ENCODE data around the gene ZNF865. TPM values are rescaled to one million over a fixed set of nuclear protein-coding genes. Genes with fewer than 3 reads are reported as not detected.
"Not testable (repeated sequence)": the region's sequence is repeated elsewhere in the genome, so short reads cannot be mapped to it uniquely, and the experiment has no call there.

The ZNF865 gene
- total and polyA plus RNA-seq, 10 of the 15 experiments (the other 5 are each of a cell fraction or from before 2014, with no cell fraction given) = 0.02 to 18.3 (median 0.90) TPM

- ATAC-seq (no peak), FAIRE-seq (no peak), DNase-seq (ENCODE audit: low read depth, low spot score) (no peak)
- in situ Hi-C loops (cut with MboI) (no loop called here), intact Hi-C loops (cut with micrococcal nuclease; ENCODE audit: unreplicated experiment) (no loop called here)
- H3K4me2 ChIP-seq (ENCODE audit: control insufficient read depth, insufficient read depth) = no peak overlapping the region
- TF ChIP-seq MLLT1 (IDR thresholded peaks at IDR 0.05) (no peak), ZZZ3 (IDR thresholded peaks at IDR 0.05; ENCODE audit: control insufficient read depth, insufficient read length, low read depth) (no peak), NFXL1 (IDR thresholded peaks at IDR 0.05; ENCODE audit: borderline replicate concordance) (no peak), NR2C1 (IDR thresholded peaks at IDR 0.05) (no peak)
- TF ChIP-seq, protein P1, sequence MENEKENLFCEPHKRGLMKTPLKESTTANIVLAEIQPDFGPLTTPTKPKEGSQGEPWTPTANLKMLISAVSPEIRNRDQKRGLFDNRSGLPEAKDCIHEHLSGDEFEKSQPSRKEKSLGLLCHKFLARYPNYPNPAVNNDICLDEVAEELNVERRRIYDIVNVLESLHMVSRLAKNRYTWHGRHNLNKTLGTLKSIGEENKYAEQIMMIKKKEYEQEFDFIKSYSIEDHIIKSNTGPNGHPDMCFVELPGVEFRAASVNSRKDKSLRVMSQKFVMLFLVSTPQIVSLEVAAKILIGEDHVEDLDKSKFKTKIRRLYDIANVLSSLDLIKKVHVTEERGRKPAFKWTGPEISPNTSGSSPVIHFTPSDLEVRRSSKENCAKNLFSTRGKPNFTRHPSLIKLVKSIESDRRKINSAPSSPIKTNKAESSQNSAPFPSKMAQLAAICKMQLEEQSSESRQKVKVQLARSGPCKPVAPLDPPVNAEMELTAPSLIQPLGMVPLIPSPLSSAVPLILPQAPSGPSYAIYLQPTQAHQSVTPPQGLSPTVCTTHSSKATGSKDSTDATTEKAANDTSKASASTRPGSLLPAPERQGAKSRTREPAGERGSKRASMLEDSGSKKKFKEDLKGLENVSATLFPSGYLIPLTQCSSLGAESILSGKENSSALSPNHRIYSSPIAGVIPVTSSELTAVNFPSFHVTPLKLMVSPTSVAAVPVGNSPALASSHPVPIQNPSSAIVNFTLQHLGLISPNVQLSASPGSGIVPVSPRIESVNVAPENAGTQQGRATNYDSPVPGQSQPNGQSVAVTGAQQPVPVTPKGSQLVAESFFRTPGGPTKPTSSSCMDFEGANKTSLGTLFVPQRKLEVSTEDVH (IDR thresholded peaks at IDR 0.05; ENCODE audit: low read depth, partially characterized antibody) = no peak
- H4K20me1 ChIP-seq (ENCODE audit: control insufficient read depth, insufficient read depth) = no peaks in the 10 kb centered on the region
- H3K27ac ChIP-seq (ENCODE audit: control insufficient read depth, insufficient read depth) = no peak overlapping the region
- H3K27me3 ChIP-seq (replicated peaks in 1 of 2; ENCODE audit: control insufficient read depth in 2 of 2, insufficient read depth in 2 of 2, low read length in 1 of 2) = no peaks in the 10 kb centered on the region
- no TSS peak for BruUV-seq (replicated peaks)
- H3K4me3 ChIP-seq = no peak overlapping the region
- H2AFZ ChIP-seq (ENCODE audit: control insufficient read depth, low read depth, low read length) = no peak overlapping the region
- H3K4me1 ChIP-seq (ENCODE audit: control insufficient read depth, insufficient read depth, low read length) = no peaks in the 10 kb centered on the region
- ChIA-PET SMC1A (ENCODE audit: uncharacterized antibody, unreplicated experiment) (no interaction called here), POLR2A (no interaction called here), CTCF (no interaction called here), RAD21 (ENCODE audit: unreplicated experiment) (no interaction called here)
- no peak overlapping the region for H3K9ac ChIP-seq (ENCODE audit: control insufficient read depth, insufficient read depth, low read length)
- no peaks in the 10 kb centered on the region for H3K79me2 ChIP-seq (ENCODE audit: control insufficient read depth, insufficient read depth, low read length)
- no peaks in the 10 kb centered on the region for H3K36me3 ChIP-seq (ENCODE audit: control insufficient read depth in 2 of 2, insufficient read depth in 2 of 2, low read length in 1 of 2)
- H3K9me3 ChIP-seq (replicated peaks; ENCODE audit: control insufficient read depth, insufficient read depth, low read length) = no peaks in the 10 kb centered on the region
These were observed 37.6 kb upstream of the ZNF865 start for GRCh38 chr19:55567708-55568328.

- POLR2A ChIA-PET; DNase-seq (ENCODE audit: low read depth, low spot score); H3K27ac ChIP-seq (ENCODE audit: control insufficient read depth, insufficient read depth); H2AFZ ChIP-seq (ENCODE audit: control insufficient read depth, low read depth, low read length); H3K36me3 ChIP-seq (ENCODE audit: control insufficient read depth in 2 of 2, insufficient read depth in 2 of 2, low read length in 1 of 2); RAD21 ChIA-PET (ENCODE audit: unreplicated experiment); H3K4me2 ChIP-seq (ENCODE audit: control insufficient read depth, insufficient read depth); intact Hi-C loops (cut with micrococcal nuclease; ENCODE audit: unreplicated experiment); H3K79me2 ChIP-seq (ENCODE audit: control insufficient read depth, insufficient read depth, low read length); FAIRE-seq; H4K20me1 ChIP-seq (ENCODE audit: control insufficient read depth, insufficient read depth); ATAC-seq; SMC1A ChIA-PET (ENCODE audit: uncharacterized antibody, unreplicated experiment); H3K9ac ChIP-seq (ENCODE audit: control insufficient read depth, insufficient read depth, low read length); H3K4me1 ChIP-seq (ENCODE audit: control insufficient read depth, insufficient read depth, low read length); H3K4me3 ChIP-seq; BruUV-seq (replicated peaks); H3K27me3 ChIP-seq (replicated peaks in 1 of 2; ENCODE audit: control insufficient read depth in 2 of 2, insufficient read depth in 2 of 2, low read length in 1 of 2); in situ Hi-C loops (cut with MboI); H3K9me3 ChIP-seq (replicated peaks; ENCODE audit: control insufficient read depth, insufficient read depth, low read length): not testable (repeated sequence)
- WGBS (ENCODE audit: insufficient coverage, insufficient replicate concordance, low lambda C conversion rate, missing lambda C conversion rate) = 35% methylated on average over 5 of the region's 5 CpGs
- CTCF ChIA-PET = interaction anchor here (0.6 kb wide), 1 partner anchor 895 kb away, joined by 3 read pairs; no protein-coding TSS in a partner anchor
These were observed 36.0 kb upstream of the ZNF865 start for GRCh38 chr19:55569477-55569876.

GRCh38 chr19:55573929-55574328, 31.5 kb upstream of the ZNF865 start:
- DNase-seq (ENCODE audit: low read depth, low spot score); H2AFZ ChIP-seq (ENCODE audit: control insufficient read depth, low read depth, low read length); RAD21 ChIA-PET (ENCODE audit: unreplicated experiment); H3K9me3 ChIP-seq (replicated peaks; ENCODE audit: control insufficient read depth, insufficient read depth, low read length); H3K4me3 ChIP-seq; in situ Hi-C loops (cut with MboI); H3K4me2 ChIP-seq (ENCODE audit: control insufficient read depth, insufficient read depth); H3K79me2 ChIP-seq (ENCODE audit: control insufficient read depth, insufficient read depth, low read length); H3K4me1 ChIP-seq (ENCODE audit: control insufficient read depth, insufficient read depth, low read length); H3K9ac ChIP-seq (ENCODE audit: control insufficient read depth, insufficient read depth, low read length); H3K27ac ChIP-seq (ENCODE audit: control insufficient read depth, insufficient read depth); H3K36me3 ChIP-seq (ENCODE audit: control insufficient read depth in 2 of 2, insufficient read depth in 2 of 2, low read length in 1 of 2); ATAC-seq; BruUV-seq (replicated peaks); SMC1A ChIA-PET (ENCODE audit: uncharacterized antibody, unreplicated experiment); H4K20me1 ChIP-seq (ENCODE audit: control insufficient read depth, insufficient read depth); FAIRE-seq; H3K27me3 ChIP-seq (replicated peaks in 1 of 2; ENCODE audit: control insufficient read depth in 2 of 2, insufficient read depth in 2 of 2, low read length in 1 of 2); intact Hi-C loops (cut with micrococcal nuclease; ENCODE audit: unreplicated experiment): not testable (repeated sequence)
- WGBS (ENCODE audit: insufficient coverage, insufficient replicate concordance, low lambda C conversion rate, missing lambda C conversion rate) = 70% methylated on average over 6 of the region's 6 CpGs
- POLR2A ChIA-PET = interaction anchor here (1.2 kb wide), 1 partner anchor 74 kb away, joined by 4 read pairs; no protein-coding TSS in a partner anchor
- CTCF ChIA-PET = interaction anchor here (0.6 to 1.1 kb wide), 2 partner anchors 24 to 33 kb away, joined by 3 read pairs; no protein-coding TSS in a partner anchor
